B cell (primary cell): Measurements from ENCODE around the gene TBC1D30. TPM values are rescaled to one million over a fixed set of nuclear protein-coding genes. Genes with fewer than 3 reads are reported as not detected.

ENCODE experiments used
- ATAC-seq: fragments of 200-7000 bp; cut with Tn5 transposase; one replicate; pipeline ENCODE4 v1.10.0; 2021; ENCODE audit warnings: low read depth, mild to moderate bottlenecking, moderate number of reproducible peaks, moderate library complexity
- CTCF ChIA-PET: fragments of 350-600 bp; sonication (Branson Sonifier 250); formaldehyde crosslinking; loops from one replicate; lab custom pipeline; 2021; ENCODE audit warnings: antibody characterized with exemption, inconsistent platforms; lab: Charles Lee
- POLR2A ChIA-PET: fragments of 350-600 bp; sonication (Branson Sonifier 250); formaldehyde crosslinking; loops from one replicate; lab custom pipeline; 2021; ENCODE audit warnings: antibody characterized with exemption; lab: Charles Lee
- DNase-seq: peaks from one replicate; pipeline ENCODE4 v3.0.0; 2013
- H2AFZ ChIP-seq: 2 replicates; pipeline ENCODE4 v1.6.1; 2012; ENCODE audit warnings: mild to moderate bottlenecking, low read depth, low read length; ENCODE audit not compliant: insufficient read depth, poor library complexity, severe bottlenecking
- H3K27ac ChIP-seq, 2 donors: 1 replicate in 1 of 2; 2 replicates in 1 of 2; pipeline ENCODE4 v1.5.1; 2012 to 2013; ENCODE audit warnings: low read length in 2 of 2, mild to moderate bottlenecking in 2 of 2, moderate library complexity in 1 of 2
- H3K27me3 ChIP-seq, 4 experiments: fragments of 200-600 bp in 1 of 4; sonication (generic) in 1 of 4; replicated peaks in 1 of 4; 1 replicate in 2 of 4; 2 replicates in 2 of 4; pipeline versions ENCODE4 v1.6.1 to v1.7.0; 2013 to 2016; ENCODE audit warnings: low read length in 3 of 4, mild to moderate bottlenecking in 2 of 4, mixed read lengths in 1 of 4, moderate library complexity in 1 of 4; ENCODE audit not compliant: insufficient read depth in 4 of 4, control insufficient read depth in 3 of 4; ENCODE audit errors: control extremely low read depth in 1 of 4
- H3K36me3 ChIP-seq, 2 experiments: replicated peaks in 1 of 2; 1 replicate in 1 of 2; 2 replicates in 1 of 2; pipeline versions ENCODE4 v1.6.1 to v1.7.1; 2013; ENCODE audit warnings: low read length in 1 of 2; ENCODE audit not compliant: insufficient read depth in 2 of 2, control insufficient read depth in 1 of 2; ENCODE audit errors: control extremely low read depth in 1 of 2, extremely low read depth in 1 of 2
- H3K4me1 ChIP-seq, 2 donors: fragments of 200-600 bp in 1 of 2; sonication (generic) in 1 of 2; 1 replicate in 1 of 2; 2 replicates in 1 of 2; pipeline versions ENCODE4 v1.5.1 to v1.6.1; 2013 to 2017; ENCODE audit warnings: low read length in 2 of 2; ENCODE audit not compliant: control insufficient read depth in 2 of 2, insufficient read depth in 2 of 2
- H3K4me2 ChIP-seq: replicated peaks from 2 replicates; pipeline ENCODE3; 2012; ENCODE audit warnings: mild to moderate bottlenecking, low read depth, low read length; ENCODE audit not compliant: poor library complexity, severe bottlenecking
- H3K4me3 ChIP-seq, 5 experiments: fragments of 200-600 bp in 1 of 5; sonication (generic) in 1 of 5; 1 replicate in 3 of 5; 2 replicates in 2 of 5; pipeline versions ENCODE4 v1.5.1 to v1.7.0; 2011 to 2016; ENCODE audit warnings: low read length in 4 of 5, mild to moderate bottlenecking in 4 of 5, low read depth in 2 of 5, control low read depth in 1 of 5, moderate library complexity in 1 of 5; ENCODE audit not compliant: insufficient read depth in 1 of 5; ENCODE audit errors: control extremely low read depth in 1 of 5, extremely low read depth in 1 of 5
- H3K79me2 ChIP-seq: fragments of 200-600 bp; sonication (generic); one replicate; pipeline ENCODE4 v1.6.0; 2016; ENCODE audit warnings: low read length; ENCODE audit not compliant: control insufficient read depth, insufficient read depth
- H3K9ac ChIP-seq: fragments of 200-600 bp; sonication (generic); 2 replicates; pipeline ENCODE4 v1.6.1; 2017; ENCODE audit warnings: mild to moderate bottlenecking, low read length, moderate library complexity
- H3K9me3 ChIP-seq, 3 donors: one replicate each; pipeline versions ENCODE4 v1.6.1 to v1.7.1; 2013; ENCODE audit warnings: low read length in 2 of 3; ENCODE audit not compliant: control insufficient read depth in 2 of 3, insufficient read depth in 1 of 3; ENCODE audit errors: control extremely low read depth in 1 of 3
- H4K20me1 ChIP-seq: 2 replicates; pipeline ENCODE4 v1.6.0; 2012; ENCODE audit warnings: mild to moderate bottlenecking, low read length; ENCODE audit not compliant: insufficient read depth, control insufficient read depth, poor library complexity, severe bottlenecking
- H3K27ac Mint-ChIP-seq: one replicate; pipeline ENCODE4 v1.8.0; 2021; ENCODE audit warnings: mixed read lengths
- H3K27me3 Mint-ChIP-seq: one replicate; pipeline ENCODE4 v1.8.0; 2021; ENCODE audit warnings: mixed read lengths
- H3K4me1 Mint-ChIP-seq: one replicate; pipeline ENCODE4 v1.8.0; 2021; ENCODE audit warnings: mixed read lengths
- H3K4me3 Mint-ChIP-seq: one replicate; pipeline ENCODE4 v1.8.0; 2021; ENCODE audit warnings: mixed read lengths
- H3K9me3 Mint-ChIP-seq: one replicate; pipeline ENCODE4 v1.8.0; 2022; ENCODE audit warnings: mixed read lengths; ENCODE audit not compliant: insufficient read depth
- EZH2 ChIP-seq: IDR thresholded peaks from 2 replicates; pipeline ENCODE4 v1.6.1; 2012; ENCODE audit warnings: borderline replicate concordance, low read depth, mild to moderate bottlenecking, moderate library complexity, low read length; ENCODE audit not compliant: insufficient read depth, poor library complexity, severe bottlenecking
- WGBS: methylation state at CpG from one replicate; pipeline ENCODE4 v1.1.5; 2013; ENCODE audit warnings: missing lambda C conversion rate; ENCODE audit not compliant: insufficient coverage; 5-methylcytosine and 5-hydroxymethylcytosine counted together
- intact Hi-C: fragments of 100-400 bp; cut with micrococcal nuclease; formaldehyde crosslinking; loops from one replicate; pipeline ENCODE4 v1.10.0; 2022
- polyA plus RNA-seq: library from polyadenylated mRNA; depleted of rRNA; stranded (reverse); fragments of >200 nt; gene quantifications from 2 replicates; pipeline ENCODE4 v1.2.3, GENCODE V29; 2012
- total RNA-seq, 2 donors: library from RNA; stranded (reverse); fragments of 120-200 nt in 1 of 2; gene quantifications; 1 replicate in 1 of 2; 2 replicates in 1 of 2; pipeline versions ENCODE4 v1.2.3 to v1.2.4, GENCODE V29; 2013 to 2022
- TF ChIP-seq, protein P1 (sequence below): fragments of 200-600 bp; IDR thresholded peaks from one replicate; pipeline ENCODE4 v1.8.0; 2022; ENCODE audit warnings: antibody characterized with exemption, mild to moderate bottlenecking

TBC1D30 gene
- total and polyA plus RNA-seq, 2 donors (not counting 1 experiment from before 2014, with no cell fraction given): 0.06 to 0.10 TPM

DNA sequence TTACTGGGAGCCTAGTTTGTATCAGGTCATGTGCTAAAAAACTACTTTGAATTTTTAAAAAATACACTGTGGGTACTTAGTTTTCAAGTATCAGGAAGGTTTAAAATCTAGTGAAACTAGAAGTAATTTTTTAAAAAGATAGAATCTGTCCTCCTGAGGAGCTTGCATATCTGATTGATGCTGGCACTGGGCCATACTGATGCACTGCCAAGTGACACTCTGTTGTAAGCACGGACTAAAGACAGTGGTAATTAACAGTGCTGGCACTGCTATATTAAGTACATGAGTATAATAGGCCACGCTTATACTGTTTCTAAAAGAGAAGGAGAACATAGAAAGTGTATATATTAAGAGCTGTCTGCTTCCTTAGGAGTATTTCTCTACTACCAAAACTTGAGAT lies 10.0 kb upstream of the TBC1D30 start:
- Histone ChIP-seq H3K4me3 (no peak overlapping the region), H3K4me1 (no peaks in the 10 kb centered on the region), H3K9me3 (no peaks in the 10 kb centered on the region), H3K9ac (no peak overlapping the region), H2AFZ (no peak overlapping the region), H3K27ac (no peak overlapping the region), H3K4me2 (no peak overlapping the region), H4K20me1 (no peaks in the 10 kb centered on the region), H3K27me3 (peaks cover 0 to 6% (median 2%) of the 10 kb centered on the region in 4 experiments), H3K36me3 (no peaks in the 10 kb centered on the region), H3K79me2 (no peaks in the 10 kb centered on the region)
- DNase-seq (no peak), ATAC-seq (no peak)
- intact Hi-C loops: no loop called here
- H3K4me1 Mint-ChIP-seq: no peaks in the 10 kb centered on the region
- H3K4me3 Mint-ChIP-seq: no peak overlapping the region
- no CpG with 5 or more reads among the region's 2 CpGs for WGBS
- ChIA-PET POLR2A (no interaction called here), CTCF (interaction anchor here (2.1 kb wide), 1 partner anchor 13 kb away, joined by 10 read pairs; no protein-coding TSS in a partner anchor)
- H3K27me3 Mint-ChIP-seq: peaks cover 28% of the 10 kb centered on the region
- no peaks in the 10 kb centered on the region for H3K9me3 Mint-ChIP-seq
- H3K27ac Mint-ChIP-seq: no peak overlapping the region
- TF ChIP-seq EZH2: no peak
- TF ChIP-seq, protein P1, sequence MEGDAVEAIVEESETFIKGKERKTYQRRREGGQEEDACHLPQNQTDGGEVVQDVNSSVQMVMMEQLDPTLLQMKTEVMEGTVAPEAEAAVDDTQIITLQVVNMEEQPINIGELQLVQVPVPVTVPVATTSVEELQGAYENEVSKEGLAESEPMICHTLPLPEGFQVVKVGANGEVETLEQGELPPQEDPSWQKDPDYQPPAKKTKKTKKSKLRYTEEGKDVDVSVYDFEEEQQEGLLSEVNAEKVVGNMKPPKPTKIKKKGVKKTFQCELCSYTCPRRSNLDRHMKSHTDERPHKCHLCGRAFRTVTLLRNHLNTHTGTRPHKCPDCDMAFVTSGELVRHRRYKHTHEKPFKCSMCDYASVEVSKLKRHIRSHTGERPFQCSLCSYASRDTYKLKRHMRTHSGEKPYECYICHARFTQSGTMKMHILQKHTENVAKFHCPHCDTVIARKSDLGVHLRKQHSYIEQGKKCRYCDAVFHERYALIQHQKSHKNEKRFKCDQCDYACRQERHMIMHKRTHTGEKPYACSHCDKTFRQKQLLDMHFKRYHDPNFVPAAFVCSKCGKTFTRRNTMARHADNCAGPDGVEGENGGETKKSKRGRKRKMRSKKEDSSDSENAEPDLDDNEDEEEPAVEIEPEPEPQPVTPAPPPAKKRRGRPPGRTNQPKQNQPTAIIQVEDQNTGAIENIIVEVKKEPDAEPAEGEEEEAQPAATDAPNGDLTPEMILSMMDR: no peak

DNA sequence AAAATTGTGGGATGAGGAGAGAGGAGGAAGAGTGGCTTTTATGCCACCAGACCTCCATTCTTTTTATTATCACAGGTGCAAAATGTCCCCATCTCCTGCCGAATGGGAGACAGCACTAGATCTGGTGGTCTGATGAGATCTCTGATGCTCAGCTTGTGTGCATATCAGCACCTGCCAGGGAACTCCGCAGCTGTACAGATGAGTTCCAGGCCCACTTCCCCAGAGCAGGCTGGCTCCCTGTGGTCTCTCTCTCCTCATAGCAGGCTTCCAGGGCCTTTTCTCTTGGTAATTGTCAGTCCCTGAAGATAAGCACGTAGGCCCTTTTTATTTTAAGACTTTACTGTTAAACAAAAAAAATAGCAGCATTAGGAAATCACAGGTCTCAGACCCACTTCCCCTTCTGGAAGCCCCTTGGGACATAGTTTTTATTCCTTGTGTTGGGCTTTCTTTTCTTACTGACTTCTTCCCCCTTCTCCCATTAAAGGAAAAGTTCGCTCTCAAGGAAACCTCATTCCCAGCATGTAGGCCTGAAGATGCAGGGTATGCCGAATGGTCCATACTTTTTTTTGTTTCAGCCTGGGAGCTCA lies 4.5 kb upstream of the TBC1D30 start:
- H3K4me3 Mint-ChIP-seq: no peak overlapping the region

More for the DNA sequence above, 4.5 kb upstream of the TBC1D30 start:
- H3K27me3 Mint-ChIP-seq: peaks cover 31% of the 10 kb centered on the region
- intact Hi-C loops: no loop called here
- H3K9me3 ChIP-seq: peaks cover 0 to 5% (median 4%) of the 10 kb centered on the region in 3 donors
- no peak for TF ChIP-seq EZH2
- TF ChIP-seq, protein P1: no peak
- no peak for ATAC-seq
- DNase-seq: no peak
- no peak overlapping the region for H3K27ac ChIP-seq
- no peaks in the 10 kb centered on the region for H4K20me1 ChIP-seq
- ChIA-PET POLR2A (no interaction called here), CTCF (interaction anchor here (0.8 kb wide), 1 partner anchor 18 kb away, joined by 3 read pairs; no protein-coding TSS in a partner anchor)
- H2AFZ ChIP-seq: no peak overlapping the region
- H3K4me2 ChIP-seq: no peak overlapping the region
- H3K9me3 Mint-ChIP-seq: peaks cover 3% of the 10 kb centered on the region
- H3K4me1 Mint-ChIP-seq: peaks cover 10% of the 10 kb centered on the region
- H3K27me3 ChIP-seq: peaks cover 0 to 33% (median 15%) of the 10 kb centered on the region in 4 experiments
- H3K9ac ChIP-seq: no peak overlapping the region
- peaks cover 5 to 9% of the 10 kb centered on the region in 2 donors for H3K4me1 ChIP-seq
- no peak overlapping the region for H3K27ac Mint-ChIP-seq
- WGBS: 76% methylated on average over 5 of the region's 5 CpGs
- H3K79me2 ChIP-seq: no peaks in the 10 kb centered on the region
- no peaks in the 10 kb centered on the region for H3K36me3 ChIP-seq
- no peak overlapping the region for H3K4me3 ChIP-seq
